SH-SY5Y (cell line): ENCODE measurements around the gene MAB21L3.

ENCODE experiments used
- GATA2 ChIP-seq: IDR thresholded peaks from 2 replicates; pipeline ENCODE4 v1.6.1; 2011; ENCODE audit warnings: mild to moderate bottlenecking, low read depth, low read length
- GATA3 ChIP-seq: IDR thresholded peaks from 2 replicates; pipeline ENCODE4 v1.6.1; 2011; ENCODE audit warnings: low read depth, mild to moderate bottlenecking, low read length, moderate library complexity

MAB21L3 gene

DNA sequence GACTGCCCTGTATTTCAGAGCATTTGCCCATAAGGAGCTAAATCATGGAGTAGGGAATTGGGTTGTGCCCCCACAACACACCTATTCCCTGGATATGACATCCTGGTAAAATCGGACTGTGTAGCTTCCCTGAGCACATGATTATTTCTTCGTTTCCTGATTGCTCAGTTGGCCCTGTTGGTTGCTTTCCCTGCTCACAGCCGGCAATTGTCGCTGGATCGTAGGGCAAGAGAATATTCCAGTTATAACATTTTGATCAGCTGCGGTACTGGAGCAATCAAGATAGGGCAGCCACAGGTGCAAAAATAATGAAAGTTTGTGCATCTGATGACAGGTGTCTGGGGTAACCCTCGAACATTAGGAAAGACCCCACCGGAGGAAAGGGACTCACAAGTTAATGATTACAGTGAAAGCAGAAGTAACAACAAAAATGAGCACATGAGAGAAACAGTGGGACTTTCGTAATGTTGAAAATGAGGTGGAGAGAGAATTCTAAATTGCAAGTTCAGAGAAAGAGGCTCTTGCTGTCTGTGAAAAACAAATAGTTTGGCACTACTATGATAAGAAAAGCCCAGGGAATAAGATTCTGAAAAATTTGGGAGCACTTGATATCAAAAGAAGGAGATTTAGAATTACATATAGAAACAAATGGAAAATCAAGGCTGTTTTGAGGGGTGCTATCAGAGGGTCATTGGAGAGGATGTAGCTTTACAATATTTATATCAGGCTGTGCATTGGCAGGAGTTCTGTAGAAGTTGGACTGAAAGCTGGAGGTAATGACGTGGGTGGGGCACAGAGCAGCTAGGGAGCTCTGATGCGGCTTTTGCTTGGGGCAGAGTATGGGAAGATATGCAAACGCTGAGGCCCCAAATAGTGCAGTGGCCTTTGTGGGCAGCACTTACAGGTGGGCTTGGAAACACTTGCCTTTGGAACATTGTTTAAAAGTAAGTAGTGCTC lies at the start of gene MAB21L3:
MAB21L3 (plus strand) TSS at position 833 of the 957 bp plus-strand sequence. CDS start 1,217 bp downstream, outside the sequence.
- TF ChIP-seq GATA2: no peak

DNA sequence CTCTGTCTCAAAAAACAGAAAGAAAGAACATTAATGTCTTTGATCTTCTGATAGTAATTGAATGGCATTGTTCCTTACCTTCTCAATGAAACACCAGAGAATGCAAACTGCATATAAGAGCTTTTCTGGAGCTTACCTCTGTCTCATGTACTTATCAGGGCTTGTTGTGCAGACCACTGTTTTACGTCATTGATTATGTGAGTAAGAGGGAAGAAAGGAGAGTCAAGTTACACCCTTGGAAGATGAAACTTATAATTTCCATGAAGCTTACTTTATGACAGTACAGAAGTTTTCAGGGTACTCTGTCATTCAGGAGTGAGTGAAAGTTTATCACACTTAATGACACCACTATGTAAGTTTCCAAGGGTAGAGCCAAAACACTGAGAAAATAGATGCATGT lies 49.0 kb upstream of the MAB21L3 start:
- TF ChIP-seq GATA3 (no peak), GATA2 (no peak)

DNA sequence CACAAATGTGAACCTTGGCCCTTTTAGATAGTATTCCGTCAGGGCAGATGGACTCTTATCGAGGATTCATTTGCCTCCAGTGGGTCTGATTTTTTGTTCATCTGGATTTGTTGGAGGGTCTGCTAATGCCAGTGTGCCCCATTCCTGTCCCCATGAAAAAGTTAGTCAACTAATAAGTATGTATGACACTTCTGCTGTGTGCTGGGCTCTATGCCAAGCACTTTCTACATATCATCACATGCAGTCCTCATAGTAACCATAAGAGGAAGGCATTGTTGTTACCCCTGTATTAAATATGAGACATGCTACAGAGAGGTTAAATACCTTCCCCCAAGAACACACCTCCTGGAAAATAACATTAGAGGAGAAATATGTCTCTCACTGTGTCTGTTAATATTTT lies 46.6 kb upstream of the MAB21L3 start:
- no peak for TF ChIP-seq GATA2
- TF ChIP-seq GATA3: no peak

DNA sequence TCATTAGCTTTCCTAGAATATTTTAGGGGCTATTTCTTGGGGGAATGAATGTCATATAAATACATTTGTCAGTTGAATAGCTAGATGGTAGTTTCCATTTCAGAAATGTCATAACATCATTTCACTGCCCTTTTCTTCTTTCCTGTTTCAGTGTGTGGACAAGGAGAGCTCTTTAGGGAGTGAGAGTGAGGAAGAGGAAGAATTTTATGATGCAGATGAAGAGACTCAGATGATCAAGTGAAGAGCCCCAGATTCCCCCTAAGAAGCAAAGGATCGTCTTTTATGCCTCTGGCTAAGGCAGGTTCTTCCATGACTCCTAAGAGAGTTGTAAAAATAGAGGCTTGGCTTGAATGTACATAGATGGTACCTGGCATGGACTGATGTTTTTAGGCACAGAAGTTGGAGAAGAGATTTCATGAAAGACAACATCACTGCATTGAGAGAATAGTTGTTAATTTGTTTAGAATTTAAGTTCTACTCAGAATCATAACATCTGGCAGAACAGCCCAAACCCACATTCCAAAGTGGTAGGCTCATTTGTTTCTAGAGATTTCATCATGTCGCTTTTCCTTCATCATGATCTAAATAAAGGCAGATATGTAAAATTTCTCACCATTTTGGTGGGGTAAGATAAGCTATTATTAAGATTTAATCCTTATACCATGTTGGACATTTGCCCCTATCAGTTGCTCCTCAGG lies 44.2 kb upstream of the MAB21L3 start:
- TF ChIP-seq GATA3 (no peak), GATA2 (no peak)

DNA sequence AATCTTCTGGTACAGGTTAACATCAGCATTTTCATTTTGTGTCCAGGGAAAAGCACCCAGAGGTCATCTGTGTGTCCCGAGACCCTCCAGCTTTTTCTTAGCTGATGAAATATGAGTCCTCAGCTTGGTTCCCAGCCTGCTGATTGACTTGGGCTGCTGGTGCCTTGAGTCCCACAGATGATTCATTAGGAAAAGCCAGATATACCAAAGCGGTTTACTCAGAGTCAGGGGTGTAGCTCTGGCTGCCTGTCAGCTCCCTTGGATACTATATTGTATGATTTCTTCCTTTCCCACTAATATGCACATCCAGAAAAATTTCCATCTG lies 43.7 kb upstream of the MAB21L3 start:
- TF ChIP-seq GATA2 (no peak), GATA3 (no peak)

DNA sequence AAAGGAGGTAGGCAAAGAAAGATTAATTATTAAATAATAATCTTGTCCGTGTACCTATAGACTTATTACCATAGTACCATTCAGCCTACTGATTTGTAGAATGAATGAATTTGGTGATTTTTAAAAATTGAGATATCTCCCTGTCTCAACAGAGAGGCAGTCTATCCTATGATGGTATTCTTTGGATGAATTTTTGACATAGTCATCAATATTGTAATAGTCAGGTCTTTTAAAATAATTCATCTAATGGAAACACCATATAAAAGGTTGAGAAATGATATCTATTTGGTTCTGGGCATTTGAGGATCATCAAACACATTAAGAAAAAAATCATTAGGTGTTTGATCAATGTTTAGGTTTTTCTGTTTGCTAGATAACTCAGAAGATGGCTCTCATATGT lies 35.6 kb upstream of the MAB21L3 start:
- TF ChIP-seq GATA3 (no peak), GATA2 (no peak)

DNA sequence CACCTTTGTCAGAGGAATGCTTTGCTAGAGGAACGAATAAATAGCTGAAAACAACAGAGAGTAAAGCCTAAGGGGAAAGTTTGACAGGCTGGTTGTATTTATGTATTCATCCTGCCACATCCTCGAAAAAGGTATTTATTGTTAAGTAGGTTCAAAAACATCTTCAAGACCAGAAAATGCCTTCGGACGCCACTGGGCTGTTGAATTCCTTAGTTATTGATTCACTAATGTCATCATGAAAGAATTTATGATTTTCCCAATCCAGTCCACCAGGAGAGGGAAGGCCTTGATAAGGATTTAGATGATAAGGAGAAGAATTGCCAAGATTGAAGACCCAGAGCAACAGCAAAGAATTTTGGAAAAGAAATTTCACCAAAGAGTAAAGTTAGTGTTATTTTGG lies 35.2 kb upstream of the MAB21L3 start:
- TF ChIP-seq GATA3: no peak
- no peak for TF ChIP-seq GATA2

DNA sequence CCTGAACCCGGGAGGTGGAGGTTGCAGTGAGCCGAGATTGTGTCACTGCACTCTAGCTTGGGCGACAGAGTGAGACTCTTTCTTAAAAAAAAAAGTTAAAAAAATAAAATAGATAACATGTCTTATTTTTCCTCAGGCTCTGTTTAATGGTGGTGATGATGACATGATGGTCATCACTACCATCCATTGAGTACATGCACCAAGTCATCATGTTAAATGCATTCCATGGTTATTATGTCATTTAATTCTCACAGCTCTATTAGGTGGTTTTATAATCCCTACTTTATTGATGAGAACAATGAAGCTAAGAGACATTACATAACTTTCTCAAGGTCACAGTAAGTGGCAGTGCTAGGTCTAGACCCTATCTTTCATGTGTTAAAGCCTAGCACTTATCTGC lies 34.4 kb upstream of the MAB21L3 start:
- TF ChIP-seq GATA2: no peak
- no peak for TF ChIP-seq GATA3

DNA sequence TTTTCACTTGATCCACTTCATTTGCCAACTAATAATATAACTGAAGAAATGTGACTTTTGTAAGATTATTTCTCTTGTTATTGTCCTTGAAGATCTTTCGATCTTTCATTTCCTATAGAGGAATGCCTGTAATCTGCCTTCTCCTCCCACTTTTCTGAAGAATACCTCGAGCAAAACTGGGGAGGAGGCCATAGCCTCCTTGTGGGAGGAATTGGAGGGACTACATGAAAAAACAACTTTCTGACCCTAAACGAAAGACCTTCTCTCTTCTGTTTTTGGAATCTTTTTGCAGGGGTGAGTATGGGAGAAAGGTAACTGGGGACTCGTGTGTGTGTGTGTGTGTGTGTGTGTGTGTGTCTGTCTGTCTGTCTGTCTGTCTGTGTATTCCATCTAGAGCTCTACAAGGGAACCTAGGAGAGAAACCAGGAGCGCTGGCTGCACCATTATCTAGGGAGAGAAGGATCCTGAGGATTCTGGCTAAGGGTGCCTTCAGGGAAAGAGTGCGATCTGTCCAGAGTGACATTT lies 32.4 kb upstream of the MAB21L3 start:
- TF ChIP-seq GATA3: no peak
- no peak for TF ChIP-seq GATA2

DNA sequence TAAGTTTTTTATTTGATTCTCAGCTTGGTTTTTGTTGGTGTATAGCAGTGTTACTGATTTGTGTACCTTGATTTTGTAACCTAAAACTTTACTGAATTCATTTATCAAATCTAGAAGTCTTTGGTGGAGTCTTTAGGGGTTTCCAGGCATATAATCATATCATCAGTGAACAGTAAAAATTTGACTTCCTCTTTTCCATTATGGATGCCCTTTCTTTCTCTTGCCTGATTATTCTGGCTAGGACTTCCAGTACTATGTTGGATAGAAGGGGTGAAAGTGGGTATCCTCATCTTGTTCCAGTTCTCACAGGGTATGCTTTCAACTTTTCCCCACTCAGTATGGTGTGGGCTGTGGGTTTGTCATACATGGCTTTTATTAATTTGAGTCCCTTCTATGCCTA lies 23.6 kb upstream of the MAB21L3 start:
- TF ChIP-seq GATA2 (no peak), GATA3 (no peak)

DNA sequence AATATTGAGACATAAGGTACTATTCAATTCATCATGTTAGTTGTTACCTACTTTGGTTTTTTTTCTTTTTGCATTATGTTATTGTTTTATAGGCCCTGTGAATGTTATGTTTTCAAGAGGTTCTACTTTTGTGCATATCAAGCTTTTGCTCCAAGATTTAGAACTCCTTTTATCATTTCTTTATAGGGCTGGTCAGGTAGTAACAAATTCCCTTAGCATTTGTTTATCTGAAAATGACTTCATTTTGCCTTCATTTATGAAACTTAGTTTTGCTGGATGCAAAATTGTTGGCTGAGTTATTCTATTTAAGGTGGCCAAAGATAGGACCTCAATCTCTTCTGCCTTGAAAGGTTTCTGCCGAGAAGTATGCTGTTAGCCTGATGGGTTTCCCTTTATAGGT lies 21.3 kb upstream of the MAB21L3 start:
- TF ChIP-seq GATA3: no peak
- no peak for TF ChIP-seq GATA2

DNA sequence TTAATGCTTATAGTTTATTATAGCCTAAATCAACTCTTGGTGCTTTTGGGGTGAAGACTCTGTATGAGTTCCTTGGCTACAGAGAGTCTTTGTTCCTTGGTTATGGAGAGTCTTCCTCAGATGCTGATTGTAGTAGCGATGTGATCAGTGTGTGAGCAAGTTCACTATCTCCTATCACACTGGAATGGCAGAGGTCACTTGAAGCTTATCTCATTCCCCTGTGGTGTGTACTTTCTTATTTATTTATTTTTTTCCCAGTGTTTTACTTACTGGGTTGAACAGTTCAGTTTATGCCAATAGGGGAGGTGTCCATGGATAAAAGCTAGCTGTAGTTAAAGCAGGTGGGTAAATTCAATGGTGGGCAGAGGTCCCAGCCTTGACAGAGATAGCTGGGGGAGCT lies 20.1 kb upstream of the MAB21L3 start:
- no peak for TF ChIP-seq GATA2
- TF ChIP-seq GATA3: no peak

DNA sequence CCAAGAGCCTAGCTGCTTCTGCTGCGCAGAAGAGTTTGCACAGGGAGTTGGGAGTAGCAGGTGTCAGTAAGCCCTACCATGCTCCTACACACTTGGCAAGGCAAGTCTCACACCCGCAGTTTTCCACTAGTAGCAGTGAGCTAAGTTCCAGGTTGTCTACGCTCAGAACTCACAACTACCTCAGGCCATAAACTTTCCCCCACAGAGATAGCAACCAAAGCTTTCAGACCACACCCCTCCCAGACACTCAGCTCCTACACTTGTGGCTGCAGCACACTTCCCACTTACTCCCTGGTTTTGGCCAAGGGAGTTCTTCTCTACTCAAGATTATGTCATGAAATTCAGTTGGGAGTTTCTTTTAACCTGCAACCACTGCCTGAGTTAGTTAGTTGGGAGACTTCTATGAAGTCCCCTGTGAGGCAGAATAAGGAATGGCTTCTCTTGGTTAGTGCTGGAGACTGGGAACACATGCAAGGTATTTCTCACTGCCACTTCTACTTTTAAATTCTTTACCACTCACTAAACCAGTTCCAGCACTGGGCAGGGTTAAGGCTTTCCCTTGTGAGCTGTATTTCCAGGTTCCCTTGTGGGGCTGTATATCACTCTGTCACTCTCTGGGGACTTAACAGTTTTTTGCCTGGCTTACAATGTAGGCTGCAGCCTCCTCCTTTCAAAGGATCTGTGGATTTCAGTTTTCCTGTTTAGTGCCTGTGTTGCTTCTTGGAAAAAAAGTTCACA lies 18.3 kb upstream of the MAB21L3 start:
- TF ChIP-seq GATA2: no peak
- no peak for TF ChIP-seq GATA3

DNA sequence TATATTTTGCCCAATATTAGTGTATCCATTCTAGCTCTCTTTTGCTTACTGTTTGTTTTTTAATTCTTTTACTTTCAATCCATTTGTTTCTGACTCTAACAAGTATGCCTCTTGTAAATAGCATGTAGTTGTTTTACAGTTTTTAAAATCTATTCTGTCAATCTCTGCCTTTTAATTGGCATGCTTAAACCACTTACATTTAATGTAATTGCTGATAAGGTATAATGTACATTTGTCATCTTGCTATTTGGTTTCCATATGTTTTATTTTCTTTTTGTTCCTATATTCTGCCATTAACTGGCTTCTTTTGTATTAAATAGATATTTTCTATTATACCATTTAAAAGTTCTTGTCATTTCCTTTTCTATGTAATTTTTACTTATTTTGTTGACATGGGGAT lies 16.2 kb upstream of the MAB21L3 start:
- TF ChIP-seq GATA3 (no peak), GATA2 (no peak)
